H1 (cell line): Measurements from ENCODE around the gene PIGH. TPM values are rescaled to one million over a fixed set of nuclear protein-coding genes. Genes with fewer than 3 reads are reported as not detected.

Experiments
- ATF2 ChIP-seq: IDR thresholded peaks from 2 replicates; pipeline ENCODE4 v1.6.1; 2012; ENCODE audit warnings: low read length, inconsistent platforms
- CHD7 ChIP-seq: fragments of 300-600 bp; sonication (generic); IDR thresholded peaks from 2 replicates; pipeline ENCODE4 v1.7.1; 2012; ENCODE audit warnings: low read length, moderate library complexity, mild to moderate bottlenecking, inconsistent platforms; ENCODE audit not compliant: insufficient replicate concordance
- FOSL1 ChIP-seq: IDR thresholded peaks from 2 replicates; pipeline ENCODE4 v1.6.1; 2011; ENCODE audit warnings: mild to moderate bottlenecking, low read depth, low read length, moderate library complexity; ENCODE audit not compliant: insufficient read depth
- KDM4A ChIP-seq: IDR thresholded peaks from one replicate; pipeline ENCODE4 v1.7.1; 2012; ENCODE audit warnings: low read depth, mild to moderate bottlenecking, moderate library complexity, low read length, inconsistent platforms; ENCODE audit not compliant: severe bottlenecking
- RFX5 ChIP-seq: IDR thresholded peaks from 2 replicates; pipeline ENCODE4 v1.6.1; 2011; ENCODE audit warnings: low read depth, low read length, improper control_type of control experiment, borderline replicate concordance
- RNF2 ChIP-seq: fragments of 200-900, 300-1000 bp; sonication (generic); IDR thresholded peaks from 2 replicates; pipeline ENCODE4 v1.7.1; 2016; ENCODE audit warnings: borderline replicate concordance, low read depth, mild to moderate bottlenecking, antibody characterized with exemption, low read length; ENCODE audit not compliant: poor library complexity, severe bottlenecking; ENCODE audit errors: missing control alignments
- SRF ChIP-seq: IDR thresholded peaks from 2 replicates; pipeline ENCODE4 v1.6.1; 2011; ENCODE audit warnings: mild to moderate bottlenecking, low read depth, low read length, moderate library complexity
- SUZ12 ChIP-seq: fragments of 200-600 bp; sonication (generic); IDR thresholded peaks from 2 replicates; pipeline ENCODE4 v1.6.1; 2012; ENCODE audit warnings: mild to moderate bottlenecking, inconsistent platforms, low read length, moderate library complexity, mixed read lengths
- polyA plus RNA-seq, 7 experiments: library from polyadenylated mRNA; depleted of rRNA in 3 of 7; stranded (reverse) in 5 of 7; unstranded in 2 of 7; fragments of >200 nt in 5 of 7; fragments of 200-250 nt in 2 of 7; gene quantifications; 1 replicate in 5 of 7; 2 replicates in 1 of 7; 4 replicates in 1 of 7; pipeline versions ENCODE4 v1.2.1 to v1.2.3, GENCODE V29; 2011 to 2013; ENCODE audit warnings: missing spikeins in 2 of 7, mixed read lengths in 2 of 7
- total RNA-seq: library from RNA; stranded (reverse); fragmentation: NEBNext Ultra II Directional; extraction: Animal tissue kit (Norgen Biotek cat#: 25700); gene quantifications from 2 replicates; pipeline ENCODE4 v1.2.1, GENCODE V29; 2021

The PIGH gene
- total and polyA plus RNA-seq, 2 of the 8 experiments (the other 6 are each of a cell fraction or from before 2014, with no cell fraction given): 7.2 to 8.6 TPM

GRCh38 chr14:67562025-67562775, 37.9 kb downstream of the PIGH start (continued):
- TF ChIP-seq RFX5 (no peak), RNF2 (no peak), SUZ12 (no peak), FOSL1 (no peak), SRF (no peak), KDM4A (no peak), CHD7 (no peak), ATF2 (no peak)
